GM18499 (cell line): ENCODE data around the gene NAIP.
"Not testable (repeated sequence)": the region's sequence is repeated elsewhere in the genome, so short reads cannot be mapped to it uniquely, and the experiment has no call there.

ENCODE experiments used
- ATAC-seq: cut with Tn5 transposase; IDR thresholded peaks from one replicate; pipeline ENCODE4 v1.9.1; 2021; ENCODE audit warnings: moderate number of reproducible peaks; ENCODE audit not compliant: insufficient read depth, unreplicated experiment

NAIP gene, protein sequence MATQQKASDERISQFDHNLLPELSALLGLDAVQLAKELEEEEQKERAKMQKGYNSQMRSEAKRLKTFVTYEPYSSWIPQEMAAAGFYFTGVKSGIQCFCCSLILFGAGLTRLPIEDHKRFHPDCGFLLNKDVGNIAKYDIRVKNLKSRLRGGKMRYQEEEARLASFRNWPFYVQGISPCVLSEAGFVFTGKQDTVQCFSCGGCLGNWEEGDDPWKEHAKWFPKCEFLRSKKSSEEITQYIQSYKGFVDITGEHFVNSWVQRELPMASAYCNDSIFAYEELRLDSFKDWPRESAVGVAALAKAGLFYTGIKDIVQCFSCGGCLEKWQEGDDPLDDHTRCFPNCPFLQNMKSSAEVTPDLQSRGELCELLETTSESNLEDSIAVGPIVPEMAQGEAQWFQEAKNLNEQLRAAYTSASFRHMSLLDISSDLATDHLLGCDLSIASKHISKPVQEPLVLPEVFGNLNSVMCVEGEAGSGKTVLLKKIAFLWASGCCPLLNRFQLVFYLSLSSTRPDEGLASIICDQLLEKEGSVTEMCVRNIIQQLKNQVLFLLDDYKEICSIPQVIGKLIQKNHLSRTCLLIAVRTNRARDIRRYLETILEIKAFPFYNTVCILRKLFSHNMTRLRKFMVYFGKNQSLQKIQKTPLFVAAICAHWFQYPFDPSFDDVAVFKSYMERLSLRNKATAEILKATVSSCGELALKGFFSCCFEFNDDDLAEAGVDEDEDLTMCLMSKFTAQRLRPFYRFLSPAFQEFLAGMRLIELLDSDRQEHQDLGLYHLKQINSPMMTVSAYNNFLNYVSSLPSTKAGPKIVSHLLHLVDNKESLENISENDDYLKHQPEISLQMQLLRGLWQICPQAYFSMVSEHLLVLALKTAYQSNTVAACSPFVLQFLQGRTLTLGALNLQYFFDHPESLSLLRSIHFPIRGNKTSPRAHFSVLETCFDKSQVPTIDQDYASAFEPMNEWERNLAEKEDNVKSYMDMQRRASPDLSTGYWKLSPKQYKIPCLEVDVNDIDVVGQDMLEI (N-terminal part only)

GRCh38 chr5:71025289-71025953, at the start of gene NAIP:
NAIP (minus strand) TSS chr5:71025339; CDS start chr5:71012915, 12,424 bp downstream.
- ATAC-seq, result not testable (repeated sequence)

DNA sequence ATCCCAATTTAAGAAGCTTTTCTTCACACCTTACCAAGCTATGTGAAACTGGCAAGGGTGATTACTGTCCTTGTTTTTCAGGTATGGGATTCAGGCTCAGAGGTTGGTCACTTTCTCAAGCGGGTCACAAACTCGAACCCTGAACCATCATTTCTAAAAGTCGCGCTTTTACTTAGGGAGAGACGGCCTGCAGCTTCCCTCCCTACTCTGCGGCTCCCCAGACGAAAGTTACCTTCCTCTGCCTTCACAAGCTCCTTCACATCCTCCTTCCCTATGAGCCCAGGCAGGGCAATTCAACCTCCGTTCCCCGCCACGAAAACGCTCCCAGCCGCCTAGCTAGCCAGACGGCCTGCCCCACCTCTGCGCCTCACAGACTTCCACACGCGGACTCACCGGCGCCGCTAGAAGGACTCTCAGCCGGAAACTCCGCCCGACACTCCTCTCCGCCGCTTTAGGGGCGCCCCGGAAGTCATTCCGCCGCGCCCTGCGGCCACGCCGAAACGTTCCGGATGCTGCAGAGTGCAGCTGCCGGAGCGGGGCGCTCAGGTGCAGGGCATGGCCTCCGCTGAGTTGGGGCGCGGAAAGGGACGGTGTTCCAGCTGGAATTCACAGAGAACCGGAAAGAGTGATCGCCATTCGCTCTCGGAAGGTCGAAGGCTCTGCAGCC, 42.3 kb upstream of the NAIP start, which contains the start of gene GTF2H2:
GTF2H2 (minus strand) TSS at position 415 of the 667 bp plus-strand sequence. CDS start 4,913 bp downstream, outside the sequence.
- ATAC-seq, result peak; percentile 74

DNA sequence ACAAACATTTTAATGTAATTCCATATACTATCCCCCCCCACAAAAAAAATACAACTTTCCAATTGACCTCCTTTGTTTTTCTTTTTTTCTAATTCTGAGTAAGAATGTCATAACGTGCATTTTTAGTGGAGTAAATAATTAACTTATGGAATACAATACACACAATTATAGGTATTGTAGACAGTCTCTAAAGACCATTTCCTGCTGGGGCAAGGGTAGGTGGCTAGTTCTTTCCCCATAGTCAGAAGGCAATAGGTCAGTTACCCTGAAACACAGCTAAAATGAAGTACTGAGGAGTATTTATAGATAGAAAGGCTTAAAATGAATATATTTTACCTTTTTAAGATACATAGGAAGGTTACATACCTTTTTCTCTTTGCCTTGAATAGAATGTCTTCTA, 36.2 kb upstream of the NAIP start:
- not testable (repeated sequence) for ATAC-seq

DNA sequence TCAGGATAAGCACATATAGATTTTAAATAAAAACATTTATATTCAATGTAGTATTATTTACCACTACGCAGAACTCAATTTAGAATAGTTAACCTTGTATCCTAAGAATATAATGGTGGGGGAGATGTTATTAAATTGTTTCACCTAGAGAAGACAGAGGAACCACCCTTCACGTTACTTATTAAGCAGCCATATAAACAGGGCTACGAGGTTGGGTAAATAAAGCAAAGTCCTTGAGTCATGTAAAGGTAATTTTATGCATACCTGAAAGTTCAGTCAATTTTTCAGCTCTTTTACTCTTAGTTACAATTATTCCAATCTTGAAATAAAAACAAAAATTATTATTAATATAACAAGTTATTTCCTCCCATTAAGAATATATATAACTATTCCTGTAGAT, 34.3 kb upstream of the NAIP start:
- not testable (repeated sequence) for ATAC-seq

- not testable (repeated sequence) for ATAC-seq
These were observed 19.7 kb upstream of the NAIP start for GRCh38 chr5:71044808-71045207.

GRCh38 chr5:71044128-71044527, 19.0 kb upstream of the NAIP start:
- ATAC-seq, result not testable (repeated sequence)

- ATAC-seq, result not testable (repeated sequence)
These were observed 6.1 kb upstream of the NAIP start for GRCh38 chr5:71031046-71031776.

DNA sequence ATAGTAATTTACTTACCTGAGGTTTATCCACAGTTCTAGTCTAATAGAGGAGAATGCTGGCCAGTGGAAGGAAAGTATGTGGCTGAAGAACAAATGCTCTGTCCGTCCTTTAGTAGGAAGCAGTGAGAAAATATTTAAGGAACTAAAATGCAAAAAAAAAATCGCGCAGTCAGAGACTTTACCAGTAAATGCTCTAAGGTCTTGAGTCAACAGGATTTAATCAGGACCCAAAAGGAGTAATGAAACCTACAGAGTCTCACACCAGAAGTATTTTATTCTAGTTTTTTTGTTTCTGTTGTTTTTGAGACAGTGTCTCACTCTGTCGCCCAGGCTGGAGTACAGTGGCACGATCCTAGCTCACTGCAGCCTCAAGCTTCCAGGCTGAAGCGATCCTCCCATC, 4.5 kb downstream of the NAIP start:
- ATAC-seq, result not testable (repeated sequence)

- not testable (repeated sequence) for ATAC-seq
These were observed 6.6 kb downstream of the NAIP start for GRCh38 chr5:71018376-71019005.

DNA sequence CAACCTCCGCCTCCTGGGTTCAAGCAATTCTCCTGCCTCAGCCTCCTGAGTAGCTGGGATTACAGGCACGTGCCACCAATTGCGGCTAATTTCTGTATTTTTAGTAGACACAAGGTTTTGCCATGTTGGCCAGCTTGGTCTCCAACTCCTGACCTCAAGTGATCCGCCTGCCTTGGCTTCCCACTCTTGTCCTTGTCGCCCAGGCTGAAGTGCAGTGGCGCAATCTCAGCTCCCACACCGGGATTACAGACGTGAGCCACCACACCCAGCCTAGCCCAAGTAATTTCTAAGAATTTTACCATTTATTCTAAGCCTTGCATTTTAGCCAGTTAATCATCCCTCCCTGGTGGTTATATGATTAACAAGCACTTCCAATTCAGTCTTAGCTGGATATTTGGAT, 11.0 kb downstream of the NAIP start:
- ATAC-seq, result no peak

DNA sequence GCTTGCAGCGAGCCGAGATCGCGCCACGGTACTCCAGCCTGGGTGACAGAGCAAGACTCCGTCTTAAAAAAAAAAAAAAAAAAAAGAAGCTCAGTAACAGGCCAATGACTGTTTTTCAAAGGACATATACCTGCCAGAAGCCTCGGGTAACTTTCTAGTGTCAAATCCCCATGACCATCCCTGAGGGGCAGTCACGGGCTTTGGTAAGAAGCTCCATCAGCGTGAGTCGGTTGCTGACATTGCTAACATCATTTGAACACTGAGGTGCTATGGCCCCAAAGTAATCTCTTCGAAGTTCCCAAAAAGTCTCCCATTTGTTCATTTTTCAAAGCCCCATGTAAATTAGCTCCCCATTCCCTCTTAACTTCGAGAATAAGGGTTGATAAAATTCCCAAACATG, 11.6 kb downstream of the NAIP start:
- ATAC-seq, result no peak

DNA sequence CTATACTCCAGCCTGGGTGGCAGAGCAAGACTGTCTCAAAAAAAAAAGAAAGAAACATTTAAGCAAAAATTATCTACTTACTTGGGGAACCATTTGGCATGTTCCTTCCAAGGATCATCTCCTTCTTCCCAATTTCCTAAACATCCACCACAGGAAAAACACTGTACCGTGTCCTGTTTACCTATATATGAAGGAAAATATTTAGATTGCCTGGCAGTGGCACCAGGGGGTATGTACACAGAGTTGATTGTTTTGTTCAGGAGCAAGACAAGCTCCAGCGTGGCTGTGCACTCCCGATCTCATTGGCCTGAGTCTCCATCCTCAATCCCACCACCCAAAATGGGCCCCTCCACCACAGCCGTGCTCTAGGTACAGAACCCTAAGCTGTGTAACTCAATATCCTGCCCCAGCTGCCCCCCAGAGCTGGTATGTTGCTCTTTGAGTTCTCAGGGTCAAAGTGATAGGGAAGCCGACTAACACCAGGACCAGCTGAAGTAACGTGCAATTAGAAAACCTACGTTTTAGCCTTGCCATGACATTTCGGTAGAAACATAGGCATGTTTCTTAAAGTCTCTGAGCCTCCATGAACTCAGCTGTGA, 13.8 kb downstream of the NAIP start:
- ATAC-seq, result no peak

DNA sequence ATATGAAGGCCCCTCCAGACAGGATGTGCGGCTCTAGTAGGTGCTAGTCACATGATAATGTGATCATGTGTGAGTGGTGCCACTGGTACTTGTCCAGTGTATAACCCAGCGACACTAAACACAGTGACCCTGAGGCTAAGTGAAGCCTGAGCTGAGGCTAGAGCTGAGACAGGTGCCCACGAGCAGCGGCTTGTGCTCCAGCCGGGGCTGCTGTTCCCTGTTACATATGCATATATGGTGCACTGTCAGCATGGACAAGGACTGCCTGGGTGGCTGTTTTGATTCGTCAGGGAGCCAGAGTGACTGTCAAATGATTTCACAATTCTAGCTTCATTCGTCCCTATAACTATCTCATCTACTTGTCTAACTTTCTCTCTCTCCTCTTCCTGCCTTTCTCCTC, 18.2 kb downstream of the NAIP start:
- ATAC-seq, result not testable (repeated sequence)

DNA sequence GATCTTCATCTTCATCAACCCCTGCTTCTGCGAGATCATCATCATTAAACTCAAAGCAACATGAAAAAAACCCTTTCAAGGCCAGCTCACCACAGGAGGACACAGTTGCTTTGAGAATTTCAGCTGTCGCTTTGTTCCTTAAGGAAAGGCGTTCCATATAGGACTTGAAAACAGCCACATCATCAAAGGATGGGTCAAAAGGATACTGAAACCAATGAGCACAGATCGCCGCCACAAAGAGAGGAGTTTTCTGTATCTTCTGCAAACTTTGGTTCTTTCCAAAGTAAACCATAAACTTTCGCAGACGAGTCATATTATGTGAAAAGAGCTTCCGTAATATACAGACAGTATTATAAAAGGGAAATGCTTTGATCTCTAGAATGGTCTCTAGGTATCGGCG, 40.3 kb downstream of the NAIP start:
- ATAC-seq, result not testable (repeated sequence)

GRCh38 chr5:70967220-70967619, 57.9 kb downstream of the NAIP start:
- ATAC-seq, result not testable (repeated sequence)

- not testable (repeated sequence) for ATAC-seq
These were observed 60.6 kb downstream of the NAIP start for GRCh38 chr5:70964531-70964930.

GRCh38 chr5:70953068-70953467, 72.1 kb downstream of the NAIP start:
- not testable (repeated sequence) for ATAC-seq

- ATAC-seq, result not testable (repeated sequence)
These were observed 92.6 kb downstream of the NAIP start for GRCh38 chr5:70932560-70932959.
